ENCODE measurements around the gene NAXE.

GRCh38 chr1:156559797-156560385, 31.7 kb upstream of the NAXE start:
- TF ChIP-seq CTCF (conservative IDR thresholded peaks at IDR 0.05), result no peak
- no peak for TF ChIP-seq ZFX (IDR thresholded peaks at IDR 0.05)
